Activated naive CD4-positive, alpha-beta T cell treated with anti-CD3 and anti-CD28 coated beads for 36 hours (primary cell): ENCODE results near the gene NR6A1. TPM values are rescaled to one million over a fixed set of nuclear protein-coding genes. Genes with fewer than 3 reads are reported as not detected.

ENCODE experiments used
- CTCF ChIA-PET: fragments of 350-600 bp; sonication (Branson Sonifier 250); formaldehyde crosslinking; loops from one replicate; lab custom pipeline; 2021; ENCODE audit warnings: antibody characterized with exemption; lab: Charles Lee
- DNase-seq: peaks from one replicate; pipeline ENCODE4 v3.0.0-alpha.2; 2020
- H3K27ac Mint-ChIP-seq: one replicate; pipeline ENCODE4 v1.8.0; 2021; ENCODE audit warnings: mild to moderate bottlenecking, mixed read lengths
- H3K27me3 Mint-ChIP-seq: one replicate; pipeline ENCODE4 v1.8.0; 2021; ENCODE audit warnings: low read depth, mixed read lengths
- H3K36me3 Mint-ChIP-seq: one replicate; pipeline ENCODE4 v1.8.0; 2021; ENCODE audit warnings: low read depth, mixed read lengths
- H3K4me1 Mint-ChIP-seq: one replicate; pipeline ENCODE4 v1.8.0; 2021; ENCODE audit warnings: low read depth, mixed read lengths
- H3K4me3 Mint-ChIP-seq: one replicate; pipeline ENCODE4 v1.8.0; 2021; ENCODE audit warnings: mild to moderate bottlenecking, moderate library complexity, mixed read lengths
- H3K9me3 Mint-ChIP-seq: one replicate; pipeline ENCODE4 v1.8.0; 2021; ENCODE audit warnings: mixed read lengths
- intact Hi-C: fragments of 100-400 bp; cut with micrococcal nuclease; formaldehyde crosslinking; loops from one replicate; pipeline ENCODE4 v1.15.1; 2023
- total RNA-seq, 2 experiments: library from RNA; stranded (reverse); gene quantifications; one replicate each; pipeline ENCODE4 v1.2.3, GENCODE V29; 2021

Gene NR6A1
- total RNA-seq, 2 experiments from 2014 or later, result 1.8 TPM

GRCh38 chr9:124708633-124709291 lies 62.3 kb downstream of the NR6A1 start:
- intact Hi-C loops, result no loop called here
- Mint-ChIP-seq H3K36me3 (no peaks in the 10 kb centered on the region), H3K9me3 (no peaks in the 10 kb centered on the region), H3K27me3 (peaks cover 3% of the 10 kb centered on the region), H3K4me1 (no peaks in the 10 kb centered on the region), H3K4me3 (no peak overlapping the region), H3K27ac (no peak overlapping the region)
- CTCF ChIA-PET, result interaction anchor here (1.0 to 7.4 kb wide), 3 partner anchors 49 to 155 kb away, joined by 3 to 115 read pairs (median 4); no protein-coding TSS in a partner anchor
- DNase-seq, result no peak

GRCh38 chr9:124708074-124708473 lies 63.0 kb downstream of the NR6A1 start:
- CTCF ChIA-PET, result interaction anchor here (1.0 to 7.4 kb wide), 3 partner anchors 48 to 154 kb away, joined by 3 to 115 read pairs (median 4); no protein-coding TSS in a partner anchor
- Mint-ChIP-seq H3K27me3 (peaks cover 3% of the 10 kb centered on the region), H3K4me1 (no peaks in the 10 kb centered on the region), H3K4me3 (no peak overlapping the region), H3K9me3 (no peaks in the 10 kb centered on the region), H3K27ac (no peak overlapping the region), H3K36me3 (no peaks in the 10 kb centered on the region)
- DNase-seq, result no peak
- intact Hi-C loops, result no loop called here

- intact Hi-C loops, result no loop called here
- CTCF ChIA-PET, result interaction anchor here (1.0 to 7.4 kb wide), 2 partner anchors 90 to 154 kb away, joined by 3 to 115 read pairs; no protein-coding TSS in a partner anchor
- DNase-seq, result no peak
- Mint-ChIP-seq H3K27ac (no peak overlapping the region), H3K9me3 (no peaks in the 10 kb centered on the region), H3K27me3 (peaks cover 3% of the 10 kb centered on the region), H3K4me1 (no peaks in the 10 kb centered on the region), H3K4me3 (no peak overlapping the region), H3K36me3 (no peaks in the 10 kb centered on the region)
Observed at GRCh38 chr9:124707666-124708065, 63.4 kb downstream of the NR6A1 start.

- no peaks in the 10 kb centered on the region for H3K4me1 Mint-ChIP-seq
- no peak overlapping the region for H3K4me3 Mint-ChIP-seq
- no peaks in the 10 kb centered on the region for H3K36me3 Mint-ChIP-seq
- H3K27me3 Mint-ChIP-seq, result peaks cover 2% of the 10 kb centered on the region
- DNase-seq, result no peak
- CTCF ChIA-PET, result no interaction called here
- H3K27ac Mint-ChIP-seq, result no peak overlapping the region
- no peaks in the 10 kb centered on the region for H3K9me3 Mint-ChIP-seq
- intact Hi-C loops, result no loop called here
Observed at GRCh38 chr9:124706685-124707084, 64.4 kb downstream of the NR6A1 start.

GRCh38 chr9:124699575-124699974 lies 71.5 kb downstream of the NR6A1 start:
- H3K27me3 Mint-ChIP-seq, result no peaks in the 10 kb centered on the region
- intact Hi-C loops, result no loop called here

GRCh38 chr9:124698265-124698664 lies 72.8 kb downstream of the NR6A1 start:
- no peak overlapping the region for H3K27ac Mint-ChIP-seq
- CTCF ChIA-PET, result no interaction called here
- H3K9me3 Mint-ChIP-seq, result no peaks in the 10 kb centered on the region
- H3K4me3 Mint-ChIP-seq, result no peak overlapping the region
- no peak for DNase-seq
- intact Hi-C loops, result no loop called here
- H3K36me3 Mint-ChIP-seq, result no peaks in the 10 kb centered on the region
- no peaks in the 10 kb centered on the region for H3K27me3 Mint-ChIP-seq
- peaks cover 3% of the 10 kb centered on the region for H3K4me1 Mint-ChIP-seq

More at GRCh38 chr9:124699575-124699974, 71.5 kb downstream of the NR6A1 start:
- H3K4me3 Mint-ChIP-seq, result no peak overlapping the region
- H3K4me1 Mint-ChIP-seq, result peaks cover 3% of the 10 kb centered on the region
- H3K36me3 Mint-ChIP-seq, result no peaks in the 10 kb centered on the region
- DNase-seq, result no peak
- H3K9me3 Mint-ChIP-seq, result no peaks in the 10 kb centered on the region
- H3K27ac Mint-ChIP-seq, result no peak overlapping the region
- CTCF ChIA-PET, result interaction anchor here (1.3 to 1.8 kb wide), 2 partner anchors 13 to 82 kb away, joined by 4 read pairs; no protein-coding TSS in a partner anchor

GRCh38 chr9:124697326-124698200 lies 73.5 kb downstream of the NR6A1 start:
- H3K27ac Mint-ChIP-seq, result no peak overlapping the region
- H3K27me3 Mint-ChIP-seq, result no peaks in the 10 kb centered on the region
- H3K36me3 Mint-ChIP-seq, result no peaks in the 10 kb centered on the region
- no peak overlapping the region for H3K4me3 Mint-ChIP-seq
- CTCF ChIA-PET, result interaction anchor here (0.6 to 1.1 kb wide), 3 partner anchors 68 to 280 kb away, joined by 3 to 5 read pairs (median 4); no protein-coding TSS in a partner anchor
- no peak for DNase-seq
- peaks cover 3% of the 10 kb centered on the region for H3K4me1 Mint-ChIP-seq
- no peaks in the 10 kb centered on the region for H3K9me3 Mint-ChIP-seq
- intact Hi-C loops, result no loop called here

GRCh38 chr9:124696101-124696500 lies 75.0 kb downstream of the NR6A1 start:
- DNase-seq, result no peak
- Mint-ChIP-seq H3K4me1 (peaks cover 3% of the 10 kb centered on the region), H3K27ac (no peak overlapping the region), H3K27me3 (no peaks in the 10 kb centered on the region), H3K4me3 (no peak overlapping the region), H3K36me3 (no peaks in the 10 kb centered on the region), H3K9me3 (no peaks in the 10 kb centered on the region)
- intact Hi-C loops, result no loop called here
- CTCF ChIA-PET, result interaction anchor here (0.6 to 1.1 kb wide), 3 partner anchors 17 to 67 kb away, joined by 3 to 4 read pairs (median 4); no protein-coding TSS in a partner anchor

GRCh38 chr9:124695280-124695890 lies 75.7 kb downstream of the NR6A1 start:
- Mint-ChIP-seq H3K4me3 (no peak overlapping the region), H3K27ac (no peak overlapping the region), H3K4me1 (peaks cover 3% of the 10 kb centered on the region), H3K36me3 (no peaks in the 10 kb centered on the region), H3K27me3 (no peaks in the 10 kb centered on the region), H3K9me3 (no peaks in the 10 kb centered on the region)
- CTCF ChIA-PET, result no interaction called here
- DNase-seq, result no peak
- intact Hi-C loops, result no loop called here

GRCh38 chr9:124694414-124695279 lies 76.5 kb downstream of the NR6A1 start:
- CTCF ChIA-PET, result interaction anchor here (0.7 kb wide), 1 partner anchor 17 kb away, joined by 3 read pairs; no protein-coding TSS in a partner anchor
- Mint-ChIP-seq H3K27me3 (no peaks in the 10 kb centered on the region), H3K9me3 (no peaks in the 10 kb centered on the region), H3K4me3 (no peak overlapping the region), H3K4me1 (peaks cover 3% of the 10 kb centered on the region), H3K27ac (no peak overlapping the region), H3K36me3 (no peaks in the 10 kb centered on the region)
- DNase-seq, result no peak
- intact Hi-C loops, result no loop called here

GRCh38 chr9:124693403-124693802 lies 77.7 kb downstream of the NR6A1 start:
- no peaks in the 10 kb centered on the region for H3K36me3 Mint-ChIP-seq
- H3K4me1 Mint-ChIP-seq, result peaks cover 3% of the 10 kb centered on the region
- H3K9me3 Mint-ChIP-seq, result no peaks in the 10 kb centered on the region
- no peak overlapping the region for H3K27ac Mint-ChIP-seq
- DNase-seq, result no peak
- H3K27me3 Mint-ChIP-seq, result no peaks in the 10 kb centered on the region
- CTCF ChIA-PET, result interaction anchor here (0.7 to 1.0 kb wide), 3 partner anchors 47 to 1080 kb away, joined by 3 read pairs; no protein-coding TSS in a partner anchor
- H3K4me3 Mint-ChIP-seq, result no peak overlapping the region
- intact Hi-C loops, result no loop called here
